NB4 (cell line): ENCODE data around the gene AP3B1.

ENCODE experiments used
- DNase-seq: peaks from one replicate; pipeline ENCODE4 v3.0.0; 2010; ENCODE audit warnings: low read depth
- H3K4me3 ChIP-seq: one replicate; pipeline ENCODE4 v1.5.1; 2011; ENCODE audit warnings: mild to moderate bottlenecking, low read depth, low read length, moderate library complexity
- MYC ChIP-seq: IDR thresholded peaks from 2 replicates; pipeline ENCODE4 v1.6.1; 2011; ENCODE audit warnings: low read depth, low read length
- POLR2A ChIP-seq: IDR thresholded peaks from 2 replicates; pipeline ENCODE4 v1.6.1; 2011; ENCODE audit warnings: mild to moderate bottlenecking; ENCODE audit not compliant: insufficient read length; ENCODE audit errors: extremely low read depth
- TF ChIP-seq, protein P1 (sequence below): IDR thresholded peaks from one replicate; pipeline ENCODE4 v1.5.1; 2012; ENCODE audit warnings: low read depth, low read length
- TF ChIP-seq, protein P2 (sequence below): IDR thresholded peaks from 2 replicates; pipeline ENCODE4 v1.6.1; 2011; ENCODE audit warnings: low read depth, low read length

Gene AP3B1

DNA sequence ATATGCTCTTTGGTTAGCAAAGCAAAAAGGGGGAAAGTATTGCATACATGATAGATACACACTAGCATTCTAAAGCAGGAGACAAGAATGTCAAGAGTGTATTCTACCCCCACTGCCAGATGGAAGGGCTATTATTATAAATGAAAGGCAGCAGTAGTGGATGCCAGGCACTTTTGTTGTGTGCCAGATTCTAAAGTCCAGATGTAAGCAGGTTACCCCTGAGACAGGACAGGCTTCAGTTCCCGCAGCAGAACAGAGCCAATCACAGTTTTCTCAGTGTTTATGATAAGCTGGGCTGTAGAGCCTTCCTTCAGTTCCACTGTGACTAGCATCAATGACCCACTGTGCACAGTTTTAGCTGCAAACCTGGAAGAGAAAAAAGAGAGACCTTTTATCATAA lies 291.8 kb downstream of the AP3B1 start:
- no peak overlapping the region for H3K4me3 ChIP-seq
- TF ChIP-seq POLR2A, result no peak
- TF ChIP-seq, protein P1, sequence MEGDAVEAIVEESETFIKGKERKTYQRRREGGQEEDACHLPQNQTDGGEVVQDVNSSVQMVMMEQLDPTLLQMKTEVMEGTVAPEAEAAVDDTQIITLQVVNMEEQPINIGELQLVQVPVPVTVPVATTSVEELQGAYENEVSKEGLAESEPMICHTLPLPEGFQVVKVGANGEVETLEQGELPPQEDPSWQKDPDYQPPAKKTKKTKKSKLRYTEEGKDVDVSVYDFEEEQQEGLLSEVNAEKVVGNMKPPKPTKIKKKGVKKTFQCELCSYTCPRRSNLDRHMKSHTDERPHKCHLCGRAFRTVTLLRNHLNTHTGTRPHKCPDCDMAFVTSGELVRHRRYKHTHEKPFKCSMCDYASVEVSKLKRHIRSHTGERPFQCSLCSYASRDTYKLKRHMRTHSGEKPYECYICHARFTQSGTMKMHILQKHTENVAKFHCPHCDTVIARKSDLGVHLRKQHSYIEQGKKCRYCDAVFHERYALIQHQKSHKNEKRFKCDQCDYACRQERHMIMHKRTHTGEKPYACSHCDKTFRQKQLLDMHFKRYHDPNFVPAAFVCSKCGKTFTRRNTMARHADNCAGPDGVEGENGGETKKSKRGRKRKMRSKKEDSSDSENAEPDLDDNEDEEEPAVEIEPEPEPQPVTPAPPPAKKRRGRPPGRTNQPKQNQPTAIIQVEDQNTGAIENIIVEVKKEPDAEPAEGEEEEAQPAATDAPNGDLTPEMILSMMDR, result no peak
- TF ChIP-seq MYC, result no peak
- TF ChIP-seq, protein P2, sequence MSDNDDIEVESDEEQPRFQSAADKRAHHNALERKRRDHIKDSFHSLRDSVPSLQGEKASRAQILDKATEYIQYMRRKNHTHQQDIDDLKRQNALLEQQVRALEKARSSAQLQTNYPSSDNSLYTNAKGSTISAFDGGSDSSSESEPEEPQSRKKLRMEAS, result no peak
- DNase-seq, result no peak

DNA sequence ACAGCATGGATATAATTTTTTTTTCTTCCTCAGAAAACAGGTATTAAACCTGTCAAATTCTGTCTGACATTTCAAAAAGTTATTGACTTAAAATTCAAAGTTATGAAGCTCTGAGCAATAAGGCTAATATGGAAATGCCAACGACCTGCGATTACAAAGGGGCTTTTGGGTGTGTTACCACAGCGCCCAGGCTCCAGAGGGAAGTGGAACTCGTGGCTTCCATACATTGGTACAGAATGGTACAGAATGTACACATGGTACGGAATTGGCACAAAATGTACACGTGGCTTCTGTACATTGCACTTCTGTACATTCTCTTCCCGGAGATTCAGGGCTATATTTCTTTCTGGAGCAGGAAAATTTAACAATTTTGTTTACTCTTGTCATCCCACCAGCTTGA lies 293.3 kb downstream of the AP3B1 start:
- TF ChIP-seq, protein P2, result no peak
- no peak for TF ChIP-seq MYC
- TF ChIP-seq, protein P1, result no peak
- TF ChIP-seq POLR2A, result no peak
- peak; percentile 22 for DNase-seq
- H3K4me3 ChIP-seq, result no peak overlapping the region

DNA sequence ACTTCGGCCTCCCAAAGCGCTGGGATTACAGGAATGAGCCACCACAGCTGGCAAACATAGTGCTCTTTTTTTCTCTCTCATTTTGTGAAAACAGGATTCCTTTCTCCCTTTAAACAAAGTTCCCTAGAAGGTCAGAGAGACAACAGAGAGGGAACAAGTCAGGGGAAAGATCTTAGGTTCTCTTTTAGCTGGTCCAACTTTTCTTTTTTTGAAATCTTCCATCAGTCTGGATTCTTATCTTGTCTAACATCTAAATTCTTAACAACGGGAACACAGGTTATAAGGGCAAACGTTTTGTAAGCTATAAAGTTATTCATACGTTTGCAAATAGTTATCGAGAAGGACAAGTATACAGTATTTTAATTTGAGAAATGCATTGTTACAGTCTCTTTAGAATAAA lies 294.3 kb downstream of the AP3B1 start:
- DNase-seq, result no peak
- H3K4me3 ChIP-seq, result no peak overlapping the region
- TF ChIP-seq, protein P2, result no peak
- TF ChIP-seq POLR2A (no peak), MYC (no peak)
- TF ChIP-seq, protein P1, result no peak

DNA sequence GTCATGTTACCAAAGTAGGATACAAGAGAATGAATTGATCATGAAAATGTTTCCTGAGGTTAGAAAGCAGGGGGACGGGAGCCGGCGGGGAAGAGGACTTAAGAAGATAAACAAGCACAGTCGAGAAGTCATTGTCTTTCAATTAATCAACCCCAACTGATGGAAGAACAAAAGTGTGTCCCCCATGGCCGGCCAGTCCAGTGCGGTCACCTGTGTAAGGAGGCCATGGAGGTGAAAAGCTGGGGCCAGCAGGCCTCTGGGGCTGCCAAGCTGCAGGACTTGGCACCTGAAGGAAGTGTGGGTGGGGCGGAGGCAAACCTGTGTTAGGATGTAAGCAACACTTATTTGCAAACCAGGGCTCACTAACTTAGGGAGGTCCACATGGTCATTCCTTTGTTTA lies 295.1 kb downstream of the AP3B1 start:
- no peak overlapping the region for H3K4me3 ChIP-seq
- TF ChIP-seq, protein P1, result no peak
- TF ChIP-seq, protein P2, result no peak
- TF ChIP-seq POLR2A, result no peak
- TF ChIP-seq MYC, result no peak
- no peak for DNase-seq

DNA sequence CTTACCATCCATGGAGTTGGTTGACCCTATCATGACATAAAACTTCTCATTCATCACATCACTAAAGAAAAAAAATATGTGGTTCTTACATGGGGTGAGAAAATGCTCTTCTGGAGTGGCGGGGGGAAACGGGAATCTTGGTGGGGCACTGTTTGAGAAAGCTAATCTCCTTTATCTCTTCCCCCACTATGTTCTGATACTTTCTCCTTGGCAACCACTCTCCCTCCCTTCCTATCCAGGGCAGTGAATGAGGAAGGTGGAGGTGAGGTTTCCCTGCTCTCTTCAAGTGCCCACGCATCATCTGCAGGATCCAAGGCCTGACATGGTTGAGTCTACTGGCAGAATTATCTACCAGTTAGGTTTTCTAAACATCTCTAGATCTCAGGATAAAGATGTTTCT lies 297.6 kb downstream of the AP3B1 start:
- no peak for TF ChIP-seq MYC
- no peak for TF ChIP-seq POLR2A
- TF ChIP-seq, protein P1, result no peak
- TF ChIP-seq, protein P2, result no peak
- no peak for DNase-seq
- H3K4me3 ChIP-seq, result no peak overlapping the region

DNA sequence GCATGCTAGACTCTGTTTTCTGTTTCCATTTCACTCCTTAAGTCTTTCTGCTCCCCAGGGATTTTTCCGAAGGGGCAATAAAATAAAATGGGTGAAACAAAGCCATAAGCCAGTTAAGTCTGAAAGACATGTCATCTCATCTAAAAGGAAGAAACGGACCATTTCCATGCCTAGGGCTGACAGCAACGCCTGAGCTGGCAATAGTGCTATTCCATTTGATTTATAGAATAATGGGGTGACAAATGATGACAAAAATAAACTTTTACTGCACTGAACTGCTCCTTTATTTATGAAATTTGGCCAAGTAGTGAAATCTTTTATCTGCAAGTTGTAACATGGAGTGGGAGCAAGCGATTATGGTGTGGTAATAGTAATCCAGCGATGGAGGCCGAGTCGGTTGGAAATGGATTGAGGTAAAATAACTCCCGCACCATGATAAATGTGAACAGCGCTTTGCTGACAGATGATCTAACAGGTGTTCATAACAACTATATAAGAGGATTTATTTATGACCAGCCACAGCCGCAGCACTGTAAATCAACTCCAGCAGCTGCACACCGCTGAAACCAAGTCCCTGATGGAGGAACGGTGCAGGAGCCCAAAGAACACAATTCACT lies 298.6 kb downstream of the AP3B1 start:
- TF ChIP-seq POLR2A, result no peak
- TF ChIP-seq, protein P2, result no peak
- TF ChIP-seq, protein P1, result no peak
- no peak for TF ChIP-seq MYC
- no peak overlapping the region for H3K4me3 ChIP-seq
- DNase-seq, result no peak
